GM10266 (cell line): ENCODE measurements around the gene CNGB1.

Source experiments
- DNase-seq: peaks from one replicate; pipeline ENCODE4 v3.0.0; 2012; ENCODE audit errors: extremely low spot score
- CTCF ChIP-seq: IDR thresholded peaks from 2 replicates; pipeline ENCODE4 v1.5.1; 2012; ENCODE audit warnings: mild to moderate bottlenecking, low read depth; ENCODE audit not compliant: control insufficient read depth, insufficient read depth; ENCODE audit errors: missing control alignments

CNGB1 gene

GRCh38 chr16:57871456-57871855, 99.5 kb downstream of the CNGB1 start:
- TF ChIP-seq CTCF = no peak
- DNase-seq = no peak

- no peak for TF ChIP-seq CTCF
- DNase-seq = no peak
These were observed 100.0 kb downstream of the CNGB1 start for GRCh38 chr16:57870753-57871454.

- DNase-seq = no peak
- no peak for TF ChIP-seq CTCF
These were observed 101.9 kb downstream of the CNGB1 start for GRCh38 chr16:57868913-57869520.

DNA sequence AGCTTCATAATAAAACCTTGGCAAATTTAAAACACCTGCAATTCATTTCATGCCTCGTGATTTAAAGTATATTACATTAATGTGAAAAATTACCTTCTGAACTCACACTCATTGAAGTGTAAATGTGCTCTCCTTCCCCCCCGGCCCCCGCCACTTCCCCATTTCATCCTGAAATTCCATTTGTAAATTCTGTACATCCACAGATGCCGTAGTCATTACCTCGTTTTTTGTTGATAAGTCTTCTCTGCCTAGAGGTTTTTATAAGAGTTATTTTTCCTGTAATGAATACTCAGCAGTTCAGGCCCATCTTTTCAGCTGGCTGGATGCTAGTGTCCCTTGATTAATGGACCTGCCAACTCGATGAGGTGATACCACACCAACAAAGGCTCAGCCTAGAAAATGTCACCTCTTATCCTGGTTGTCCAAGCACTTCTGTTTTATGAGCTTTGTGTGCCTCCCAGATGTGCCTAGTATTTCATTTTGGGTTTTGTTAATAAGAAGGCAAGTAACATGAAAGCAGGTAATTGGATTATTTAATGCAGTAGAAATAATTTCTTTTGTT, 103.8 kb downstream of the CNGB1 start:
- no peak for TF ChIP-seq CTCF
- no peak for DNase-seq

DNA sequence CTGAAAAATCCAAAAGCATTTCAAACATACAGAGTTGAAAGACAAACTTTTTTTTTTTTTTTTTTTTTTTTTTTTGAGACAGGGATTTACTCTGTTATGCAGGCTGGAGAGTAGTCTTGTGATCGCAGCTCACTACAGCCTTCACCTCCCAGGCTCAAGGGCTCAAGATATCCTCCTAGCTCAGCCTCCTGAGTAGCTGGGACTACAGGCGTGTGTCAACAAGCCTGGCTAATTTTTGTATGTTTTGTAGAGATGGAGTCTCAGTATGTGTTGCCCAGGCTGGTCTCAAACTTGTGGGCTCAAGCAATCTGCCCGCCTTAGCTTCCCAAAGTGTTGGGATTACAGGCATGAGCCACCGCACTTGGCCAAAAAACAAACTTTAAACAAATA, 104.4 kb downstream of the CNGB1 start:
- TF ChIP-seq CTCF = no peak
- no peak for DNase-seq

- TF ChIP-seq CTCF = no peak
- no peak for DNase-seq
These were observed 105.0 kb downstream of the CNGB1 start for GRCh38 chr16:57865746-57866528.
